Activated CD8-positive, alpha-beta memory T cell treated with anti-CD3 and anti-CD28 coated beads, Interleukin-2, amount 50 U/mL, for 1 hour (primary cell): Measurements from ENCODE around the gene OSBPL5.

ENCODE experiments used
- DNase-seq: peaks from one replicate; pipeline ENCODE4 v3.0.0-alpha.2; 2020; ENCODE audit errors: extremely low read depth

The OSBPL5 gene

GRCh38 chr11:3165152-3165705 is at the start of gene OSBPL5:
TSS of gene OSBPL5 (minus strand) at chr11:3165310. CDS start at chr11:3129148, 36,162 bp downstream.
- no peak for DNase-seq

GRCh38 chr11:3214420-3214699 is 49.2 kb upstream of the OSBPL5 start:
- no peak for DNase-seq

- DNase-seq, result no peak
These were observed 48.7 kb upstream of the OSBPL5 start for GRCh38 chr11:3213659-3214419.

GRCh38 chr11:3208272-3208671 is 43.2 kb upstream of the OSBPL5 start:
- no peak for DNase-seq

- no peak for DNase-seq
These were observed 42.5 kb upstream of the OSBPL5 start for GRCh38 chr11:3207526-3208189.

- no peak for DNase-seq
These were observed 41.8 kb upstream of the OSBPL5 start for GRCh38 chr11:3206922-3207204.

- no peak for DNase-seq
These were observed 41.2 kb upstream of the OSBPL5 start for GRCh38 chr11:3206156-3206921.

- DNase-seq, result no peak
These were observed 40.4 kb upstream of the OSBPL5 start for GRCh38 chr11:3205261-3206155.

GRCh38 chr11:3204141-3205015 is 39.3 kb upstream of the OSBPL5 start:
- DNase-seq, result no peak

GRCh38 chr11:3203221-3204043 is 38.3 kb upstream of the OSBPL5 start:
- DNase-seq, result no peak

GRCh38 chr11:3202759-3203158 is 37.6 kb upstream of the OSBPL5 start:
- DNase-seq, result no peak

GRCh38 chr11:3202305-3202704 is 37.2 kb upstream of the OSBPL5 start:
- DNase-seq, result no peak

- DNase-seq, result no peak
These were observed 36.6 kb upstream of the OSBPL5 start for GRCh38 chr11:3201677-3202181.

- no peak for DNase-seq
These were observed 36.0 kb upstream of the OSBPL5 start for GRCh38 chr11:3201112-3201581.

GRCh38 chr11:3200388-3201111 is 35.4 kb upstream of the OSBPL5 start:
- DNase-seq, result no peak

- no peak for DNase-seq
These were observed 34.6 kb upstream of the OSBPL5 start for GRCh38 chr11:3199537-3200295.

- DNase-seq, result no peak
These were observed 33.7 kb upstream of the OSBPL5 start for GRCh38 chr11:3198815-3199214.

- no peak for DNase-seq
These were observed 32.9 kb upstream of the OSBPL5 start for GRCh38 chr11:3197878-3198528.
